Progenitor cell of endocrine pancreas (in vitro differentiated cells): ENCODE results near the gene APOC4. TPM values are rescaled to one million over a fixed set of nuclear protein-coding genes. Genes with fewer than 3 reads are reported as not detected.
"Not testable (repeated sequence)": the region's sequence is repeated elsewhere in the genome, so short reads cannot be mapped to it uniquely, and the experiment has no call there.

ENCODE experiments used
- DNase-seq: peaks from one replicate; pipeline ENCODE4 v3.0.0; 2021; ENCODE audit warnings: low spot score; ENCODE audit not compliant: unreplicated experiment
- H3K27ac Mint-ChIP-seq: 2 replicates; pipeline ENCODE4 v1.8.0; 2021; ENCODE audit warnings: mild to moderate bottlenecking, moderate library complexity, mixed read lengths
- H3K27me3 Mint-ChIP-seq: 2 replicates; pipeline ENCODE4 v1.8.0; 2021; ENCODE audit warnings: mixed read lengths
- H3K36me3 Mint-ChIP-seq: 2 replicates; pipeline ENCODE4 v1.8.0; 2022; ENCODE audit warnings: mixed read lengths; ENCODE audit not compliant: insufficient read depth
- H3K4me1 Mint-ChIP-seq: 2 replicates; pipeline ENCODE4 v1.8.0; 2021; ENCODE audit warnings: low read depth, mixed read lengths
- H3K4me3 Mint-ChIP-seq: 2 replicates; pipeline ENCODE4 v1.8.0; 2021; ENCODE audit warnings: low read depth, mild to moderate bottlenecking, moderate library complexity, mixed read lengths
- H3K9me3 Mint-ChIP-seq: 2 replicates; pipeline ENCODE4 v1.8.0; 2021; ENCODE audit warnings: low read depth, mixed read lengths
- CTCF ChIP-seq: fragments of 200-600 bp; sonication (generic); IDR thresholded peaks from one replicate; pipeline ENCODE4 v1.5.0; 2021; ENCODE audit warnings: antibody characterized with exemption, mild to moderate bottlenecking; ENCODE audit not compliant: unreplicated experiment
- total RNA-seq: library from RNA; stranded (reverse); gene quantifications from 2 replicates; pipeline ENCODE4 v1.2.1, GENCODE V29; 2021

APOC4 gene
- total RNA-seq, 1 donor from 2014 or later: not detected

- Mint-ChIP-seq H3K36me3 (peaks cover 5% of the 10 kb centered on the region), H3K9me3 (no peaks in the 10 kb centered on the region), H3K4me3 (no peak overlapping the region), H3K27ac (no peak overlapping the region), H3K27me3 (peaks cover 6% of the 10 kb centered on the region), H3K4me1 (peaks cover 24% of the 10 kb centered on the region)
- TF ChIP-seq CTCF: no peak
- DNase-seq: no peak
These were observed 29.2 kb upstream of the APOC4 start for GRCh38 chr19:44912854-44913253.

- not testable (repeated sequence) for H3K36me3 Mint-ChIP-seq, DNase-seq, H3K9me3 Mint-ChIP-seq, H3K27me3 Mint-ChIP-seq
- Mint-ChIP-seq H3K4me3 (peak overlapping the region; percentile 98), H3K27ac (peak overlapping the region; percentile 99), H3K4me1 (peaks cover 24% of the 10 kb centered on the region)
These were observed 28.3 kb upstream of the APOC4 start for GRCh38 chr19:44913512-44914432.

- peak; percentile 76 for DNase-seq
- H3K4me1 Mint-ChIP-seq: peaks cover 24% of the 10 kb centered on the region
- H3K9me3 Mint-ChIP-seq, H3K36me3 Mint-ChIP-seq, H3K27me3 Mint-ChIP-seq: not testable (repeated sequence)
- peak within 1 kb of the TSS; percentile 99 for H3K27ac Mint-ChIP-seq
- H3K4me3 Mint-ChIP-seq: peak within 1 kb of the TSS; percentile 98
These were observed 27.4 kb upstream of the APOC4 start, which contains the start of gene APOC1 for GRCh38 chr19:44914433-44915206. APOC1 (plus strand) TSS chr19:44914608; CDS start chr19:44914892, 284 bp downstream.

GRCh38 chr19:44924243-44924725 lies 17.8 kb upstream of the APOC4 start:
- Mint-ChIP-seq H3K9me3 (no peaks in the 10 kb centered on the region), H3K27me3 (peaks cover 4% of the 10 kb centered on the region), H3K36me3 (peaks cover 1% of the 10 kb centered on the region), H3K4me1 (peaks cover 16% of the 10 kb centered on the region), H3K4me3 (no peak overlapping the region), H3K27ac (peak overlapping the region; percentile 63)
- DNase-seq: no peak
- no peak for TF ChIP-seq CTCF

- no peak for DNase-seq
- H3K9me3 Mint-ChIP-seq: no peaks in the 10 kb centered on the region
- H3K4me3 Mint-ChIP-seq: no peak overlapping the region
- TF ChIP-seq CTCF: no peak
- H3K27me3 Mint-ChIP-seq: peaks cover 4% of the 10 kb centered on the region
- H3K4me1 Mint-ChIP-seq: peaks cover 24% of the 10 kb centered on the region
- H3K27ac Mint-ChIP-seq: no peak overlapping the region
- peaks cover 1% of the 10 kb centered on the region for H3K36me3 Mint-ChIP-seq
These were observed 16.7 kb upstream of the APOC4 start for GRCh38 chr19:44925114-44925891.

- H3K4me1 Mint-ChIP-seq: peaks cover 24% of the 10 kb centered on the region
- H3K27ac Mint-ChIP-seq: peak overlapping the region; percentile 83
- DNase-seq, H3K27me3 Mint-ChIP-seq, H3K36me3 Mint-ChIP-seq, H3K9me3 Mint-ChIP-seq: not testable (repeated sequence)
- peak overlapping the region; percentile 70 for H3K4me3 Mint-ChIP-seq
These were observed 15.6 kb upstream of the APOC4 start for GRCh38 chr19:44926245-44927077.
